Pons (tissue), 1 donor: Measurements from ENCODE around the gene MMP2.
A peak's percentile ranks its signal among the peaks of the same experiment; 100 is the strongest.

Experiments used
- DNase-seq: peaks from one replicate; pipeline ENCODE4 v3.0.0-alpha.2; 2016; ENCODE audit warnings: low spot score

The MMP2 gene

GRCh38 chr16:55478827-55479429, at the start of gene MMP2:
TSS of gene MMP2 (plus strand) at chr16:55479198. CDS start at chr16:55479480, 282 bp downstream.
- DNase-seq: peak; percentile 20

- no peak for DNase-seq
Measured at GRCh38 chr16:55433030-55433429, 46.0 kb upstream of the MMP2 start.

GRCh38 chr16:55433535-55433934, 45.5 kb upstream of the MMP2 start:
- DNase-seq: no peak

- no peak for DNase-seq
Measured at GRCh38 chr16:55434000-55434399, 45.0 kb upstream of the MMP2 start.

GRCh38 chr16:55435387-55435786, 43.6 kb upstream of the MMP2 start:
- DNase-seq: no peak

- DNase-seq: no peak
Measured at GRCh38 chr16:55436587-55436986, 42.4 kb upstream of the MMP2 start.

GRCh38 chr16:55437625-55438024, 41.4 kb upstream of the MMP2 start:
- DNase-seq: no peak

- DNase-seq: no peak
Measured at GRCh38 chr16:55438281-55438680, 40.7 kb upstream of the MMP2 start.

GRCh38 chr16:55439101-55439690, 39.8 kb upstream of the MMP2 start:
- no peak for DNase-seq

- DNase-seq: no peak
Measured at GRCh38 chr16:55443434-55444346, 35.3 kb upstream of the MMP2 start.

GRCh38 chr16:55444754-55445485, 34.1 kb upstream of the MMP2 start:
- peak; percentile 79 for DNase-seq

GRCh38 chr16:55447231-55447630, 31.8 kb upstream of the MMP2 start:
- no peak for DNase-seq

- no peak for DNase-seq
Measured at GRCh38 chr16:55452996-55453395, 26.0 kb upstream of the MMP2 start.

GRCh38 chr16:55453909-55454308, 25.1 kb upstream of the MMP2 start:
- peak; percentile 2 for DNase-seq

GRCh38 chr16:55454861-55455260, 24.1 kb upstream of the MMP2 start:
- no peak for DNase-seq

- DNase-seq: no peak
Measured at GRCh38 chr16:55462241-55462640, 16.8 kb upstream of the MMP2 start.

- no peak for DNase-seq
Measured at GRCh38 chr16:55464375-55464774, 14.6 kb upstream of the MMP2 start.

- DNase-seq: peak; percentile 81
Measured at GRCh38 chr16:55465077-55465896, 13.7 kb upstream of the MMP2 start.

- DNase-seq: no peak
Measured at GRCh38 chr16:55466209-55466608, 12.8 kb upstream of the MMP2 start.

GRCh38 chr16:55467898-55468297, 11.1 kb upstream of the MMP2 start:
- no peak for DNase-seq

GRCh38 chr16:55468352-55468990, 10.5 kb upstream of the MMP2 start:
- DNase-seq: no peak
